ENCODE measurements around the gene LCN12.
A peak's percentile ranks its signal among the peaks of the same experiment; 100 is the strongest.

Gene LCN12

DNA sequence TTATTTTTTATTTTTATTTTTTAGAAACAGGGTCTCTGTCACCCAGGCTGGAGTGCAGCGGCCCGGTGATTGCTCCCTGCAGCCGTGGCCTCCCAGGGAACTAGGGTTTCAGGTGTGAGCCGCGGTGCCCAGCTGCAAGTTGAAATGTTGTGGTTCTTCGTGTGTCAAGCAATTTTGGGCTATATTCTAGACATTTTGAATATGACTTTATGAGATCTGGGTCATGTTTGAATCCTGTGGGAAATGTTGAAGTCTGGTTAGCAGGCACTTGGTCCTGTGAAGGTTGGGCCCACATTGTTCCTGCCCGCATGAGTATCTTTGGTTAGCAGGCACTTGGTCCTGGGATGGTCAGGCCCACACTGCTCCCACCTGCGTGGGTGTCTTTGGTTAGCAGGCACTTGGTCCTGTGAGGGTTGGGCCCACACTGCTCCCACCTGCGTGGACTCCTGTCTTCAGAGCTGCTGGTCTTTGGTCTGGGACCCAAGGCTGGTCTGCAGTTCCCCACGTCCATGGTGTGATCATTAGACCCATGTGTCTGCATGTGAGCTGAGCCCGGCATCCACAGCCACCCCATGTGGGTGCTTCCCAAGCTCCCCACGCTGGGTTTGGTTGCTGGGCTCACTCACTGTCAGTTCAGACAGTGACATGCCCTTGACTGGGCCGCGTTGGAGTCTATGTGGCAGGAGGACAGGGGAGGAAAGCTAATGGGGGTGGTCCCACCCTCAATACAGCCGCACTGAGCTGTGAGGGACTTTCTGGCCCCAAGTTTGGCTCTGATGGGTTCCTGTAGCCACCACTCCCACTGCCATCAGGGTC lies 14.7 kb upstream of the LCN12 start:
- H3K36me3 Mint-ChIP-seq (ENCODE audit: low read depth): peaks cover 34% of the 10 kb centered on the region
- peaks cover 12% of the 10 kb centered on the region for H3K4me1 Mint-ChIP-seq (ENCODE audit: low read depth)
- H3K27ac Mint-ChIP-seq: no peak overlapping the region
- H3K27me3 Mint-ChIP-seq (ENCODE audit: low read depth): no peaks in the 10 kb centered on the region
- H3K9me3 Mint-ChIP-seq: no peaks in the 10 kb centered on the region
- no peak overlapping the region for H3K4me3 Mint-ChIP-seq

DNA sequence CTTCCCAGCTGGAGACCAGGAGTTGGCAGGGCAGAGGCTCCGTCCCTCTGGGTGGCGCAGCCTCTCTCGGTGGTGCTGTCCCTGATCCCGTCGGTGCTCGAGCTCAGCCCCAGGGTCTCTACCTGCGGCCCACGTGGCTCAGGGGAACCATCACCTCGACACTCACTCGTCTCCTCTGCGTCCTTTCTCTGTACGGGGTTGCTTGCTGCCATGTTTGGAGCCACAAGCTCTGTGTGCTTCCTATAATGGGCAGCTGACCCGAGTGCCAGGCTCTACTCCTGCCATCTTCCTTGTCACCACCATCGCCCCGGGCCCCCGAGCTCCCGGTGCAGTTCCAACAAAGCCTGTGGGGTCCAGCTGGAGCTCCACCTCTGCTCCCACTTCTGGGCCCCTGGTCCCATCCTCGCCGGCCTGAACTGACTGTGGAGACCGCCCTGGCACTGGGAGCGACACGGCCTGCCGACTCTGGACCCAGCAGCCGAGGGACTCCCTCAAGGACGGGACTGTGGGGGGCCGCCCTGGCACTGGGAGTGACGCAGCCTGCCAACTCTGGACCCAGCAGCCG lies 12.6 kb upstream of the LCN12 start:
- Mint-ChIP-seq H3K36me3 (ENCODE audit: low read depth) (peaks cover 21% of the 10 kb centered on the region), H3K27me3 (ENCODE audit: low read depth) (no peaks in the 10 kb centered on the region), H3K4me1 (ENCODE audit: low read depth) (peaks cover 1% of the 10 kb centered on the region), H3K4me3 (no peak overlapping the region), H3K27ac (no peak overlapping the region), H3K9me3 (no peaks in the 10 kb centered on the region)

DNA sequence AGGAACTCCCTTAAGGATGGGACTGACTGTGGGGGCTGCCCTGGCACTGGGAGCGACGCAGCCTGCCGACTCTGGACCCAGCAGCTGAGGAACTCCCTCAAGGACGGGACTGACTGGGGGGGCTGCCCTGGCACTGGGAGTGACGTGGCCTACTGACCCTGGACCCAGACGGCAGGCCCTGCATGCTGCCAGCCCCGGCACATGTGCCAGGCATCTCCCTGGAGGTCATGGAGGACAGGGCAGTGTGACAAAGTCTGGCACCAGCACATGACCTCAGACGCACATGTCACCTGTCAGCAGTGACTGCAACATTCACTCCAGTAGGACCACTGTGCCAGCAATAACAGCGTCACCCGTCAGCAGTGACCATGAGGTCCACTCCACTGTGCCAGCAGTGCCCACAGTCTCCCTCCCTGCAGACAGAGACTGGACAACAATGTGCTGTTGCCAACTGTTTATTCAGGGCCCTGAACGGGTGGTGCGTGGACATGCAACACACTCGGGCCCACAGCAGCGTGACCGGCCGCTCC lies 12.0 kb upstream of the LCN12 start:
- no peaks in the 10 kb centered on the region for H3K27me3 Mint-ChIP-seq (ENCODE audit: low read depth)
- no peaks in the 10 kb centered on the region for H3K9me3 Mint-ChIP-seq
- H3K27ac Mint-ChIP-seq: no peak overlapping the region
- peaks cover 3% of the 10 kb centered on the region for H3K4me1 Mint-ChIP-seq (ENCODE audit: low read depth)
- peaks cover 19% of the 10 kb centered on the region for H3K36me3 Mint-ChIP-seq (ENCODE audit: low read depth)
- H3K4me3 Mint-ChIP-seq: no peak overlapping the region

DNA sequence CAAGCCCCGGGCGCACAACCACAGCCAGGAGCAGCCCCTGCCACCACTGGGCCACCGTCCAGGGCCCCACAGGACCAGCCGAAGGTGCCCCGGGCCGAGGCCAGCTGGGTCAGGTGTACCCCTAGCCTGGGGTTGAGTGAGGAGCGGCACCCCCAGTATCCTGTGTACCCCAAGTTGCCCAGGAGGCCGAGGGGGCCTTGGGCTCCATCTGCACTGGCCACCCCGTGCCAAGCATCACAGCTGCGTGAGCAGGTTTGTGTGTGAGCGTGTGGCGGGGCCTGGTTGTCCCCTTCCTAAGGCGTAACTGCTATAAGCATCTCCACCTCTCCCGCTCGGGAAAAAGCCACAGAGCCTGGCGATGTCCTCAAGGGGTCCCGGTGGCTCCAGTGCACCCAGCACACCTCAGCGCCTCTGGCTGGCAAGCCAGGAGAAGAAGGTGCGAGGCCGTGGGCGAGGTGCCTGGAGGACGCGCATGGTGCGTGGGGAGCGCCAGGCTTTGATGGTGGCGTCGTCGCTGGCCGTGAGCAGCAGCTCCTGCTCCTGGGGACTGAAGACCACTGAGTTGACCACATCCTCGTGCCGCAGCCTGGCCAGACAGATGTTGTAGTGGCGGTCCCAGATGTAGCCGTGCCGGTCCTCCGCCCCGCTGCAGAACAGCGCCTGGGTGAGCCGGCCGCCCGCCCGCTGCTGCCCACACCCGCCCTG lies 11.4 kb upstream of the LCN12 start:
- peaks cover 3% of the 10 kb centered on the region for H3K4me1 Mint-ChIP-seq (ENCODE audit: low read depth)
- no peaks in the 10 kb centered on the region for H3K27me3 Mint-ChIP-seq (ENCODE audit: low read depth)
- no peak overlapping the region for H3K27ac Mint-ChIP-seq
- H3K4me3 Mint-ChIP-seq: no peak overlapping the region
- H3K36me3 Mint-ChIP-seq (ENCODE audit: low read depth): peaks cover 17% of the 10 kb centered on the region
- H3K9me3 Mint-ChIP-seq: no peaks in the 10 kb centered on the region

DNA sequence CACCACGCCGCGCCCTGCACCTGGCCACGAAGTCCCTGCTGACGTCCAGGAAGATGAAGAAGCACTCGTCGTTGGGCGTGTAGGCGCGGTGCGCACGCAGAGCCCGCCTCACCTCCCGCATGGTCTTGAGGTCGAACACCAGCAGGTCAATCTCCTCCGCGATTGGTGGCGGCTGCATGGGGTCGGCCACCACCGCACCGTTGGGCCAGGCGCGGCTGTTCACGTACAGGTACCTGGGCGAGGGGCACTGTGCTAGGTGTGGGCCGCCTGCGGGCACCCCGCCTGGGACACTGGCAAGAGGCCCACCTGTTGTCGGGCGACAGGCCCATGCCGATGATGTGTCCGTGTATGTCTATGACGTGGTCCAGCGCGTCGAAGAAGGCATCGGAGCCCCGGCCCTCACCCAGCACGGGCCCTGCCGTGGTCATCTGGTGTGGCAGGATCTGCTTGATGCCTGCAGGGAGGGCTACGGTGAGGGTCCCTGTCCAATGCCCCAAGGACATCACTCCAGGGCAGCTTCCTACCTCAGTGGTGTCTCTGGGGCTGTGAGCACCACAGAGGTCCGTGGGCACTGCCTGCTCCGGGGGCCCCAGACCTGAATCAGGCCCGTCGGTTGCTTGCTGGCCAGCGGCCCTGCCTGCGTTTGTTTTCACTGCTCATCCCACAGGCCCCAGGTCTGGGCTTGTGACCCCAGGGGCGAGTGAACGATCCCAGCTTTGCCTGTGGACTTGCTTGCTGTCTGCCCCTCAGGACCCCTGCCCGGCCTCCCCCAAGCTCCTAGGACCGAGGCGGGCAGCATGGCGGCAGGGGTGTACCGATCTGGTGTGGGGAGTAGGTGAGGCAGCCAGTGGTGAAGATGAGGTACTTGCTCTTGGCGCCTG lies 10.6 kb upstream of the LCN12 start:
- no peak overlapping the region for H3K4me3 Mint-ChIP-seq

DNA sequence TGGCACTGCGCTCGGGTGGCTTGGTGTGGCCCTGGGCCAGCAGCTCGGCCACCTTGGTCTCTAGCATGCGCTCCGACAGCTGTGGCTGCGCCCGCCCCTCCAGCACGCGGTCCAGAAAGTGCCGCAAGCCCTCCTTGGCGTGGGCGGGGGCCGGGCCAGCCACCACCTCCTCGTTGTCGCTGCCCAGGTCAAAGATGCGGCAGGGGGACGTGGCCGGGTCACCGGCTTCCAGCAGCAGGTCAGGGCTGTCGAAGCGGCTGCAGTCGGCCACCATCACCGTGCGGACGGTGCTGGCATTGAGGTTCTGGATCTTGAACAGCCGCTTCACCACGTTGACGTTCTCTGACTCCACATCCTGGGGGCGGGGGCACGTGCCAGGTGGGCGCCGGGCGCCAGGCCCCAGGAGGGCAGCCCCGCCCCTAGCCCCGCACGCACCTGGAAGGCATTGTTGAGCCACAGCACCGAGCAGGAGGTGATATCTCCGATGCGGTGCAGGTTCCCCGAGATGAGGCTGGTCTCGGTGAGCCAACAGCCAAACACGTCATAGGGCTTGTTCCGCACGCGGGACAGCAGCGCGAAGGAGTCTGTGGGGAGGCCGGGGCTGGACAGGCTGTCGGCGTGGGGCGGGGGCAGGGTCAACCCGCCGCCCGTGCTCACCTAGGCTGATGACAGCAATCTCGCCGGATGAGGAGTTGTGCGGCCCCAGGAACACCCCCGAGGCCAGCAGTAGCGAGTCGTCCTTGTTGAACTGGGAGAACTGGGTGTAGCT lies 9.8 kb upstream of the LCN12 start:
- Mint-ChIP-seq H3K9me3 (no peaks in the 10 kb centered on the region), H3K4me3 (peak overlapping the region; percentile 61), H3K36me3 (ENCODE audit: low read depth) (peaks cover 15% of the 10 kb centered on the region), H3K27me3 (ENCODE audit: low read depth) (no peaks in the 10 kb centered on the region), H3K27ac (peak overlapping the region; percentile 20), H3K4me1 (ENCODE audit: low read depth) (peaks cover 3% of the 10 kb centered on the region)

More for the DNA sequence above, 10.6 kb upstream of the LCN12 start:
- H3K4me1 Mint-ChIP-seq (ENCODE audit: low read depth): peaks cover 3% of the 10 kb centered on the region
- H3K9me3 Mint-ChIP-seq: no peaks in the 10 kb centered on the region
- H3K27ac Mint-ChIP-seq: peak overlapping the region; percentile 20
- H3K27me3 Mint-ChIP-seq (ENCODE audit: low read depth): no peaks in the 10 kb centered on the region
- H3K36me3 Mint-ChIP-seq (ENCODE audit: low read depth): peaks cover 16% of the 10 kb centered on the region

DNA sequence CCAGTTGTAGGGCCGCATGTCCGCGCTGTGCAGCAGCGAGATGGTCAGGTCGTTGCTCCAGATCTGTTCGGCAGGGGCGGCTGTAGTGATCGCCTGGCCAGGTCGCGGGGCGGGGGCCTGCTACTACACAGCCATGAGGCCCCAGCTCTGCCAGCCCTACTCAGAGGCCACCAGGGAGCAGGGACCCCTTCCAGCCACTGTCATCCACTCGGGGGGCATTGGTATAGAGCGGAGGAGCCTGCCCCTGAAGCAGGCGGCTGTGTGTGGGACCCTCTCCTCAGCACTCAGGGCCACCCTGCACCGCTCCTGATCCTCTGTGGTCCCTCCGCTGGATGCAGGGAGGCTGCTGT lies 9.2 kb upstream of the LCN12 start:
- peaks cover 13% of the 10 kb centered on the region for H3K36me3 Mint-ChIP-seq (ENCODE audit: low read depth)
- no peaks in the 10 kb centered on the region for H3K27me3 Mint-ChIP-seq (ENCODE audit: low read depth)
- H3K27ac Mint-ChIP-seq: no peak overlapping the region
- H3K4me3 Mint-ChIP-seq: peak overlapping the region; percentile 61
- H3K9me3 Mint-ChIP-seq: no peaks in the 10 kb centered on the region
- peaks cover 3% of the 10 kb centered on the region for H3K4me1 Mint-ChIP-seq (ENCODE audit: low read depth)

DNA sequence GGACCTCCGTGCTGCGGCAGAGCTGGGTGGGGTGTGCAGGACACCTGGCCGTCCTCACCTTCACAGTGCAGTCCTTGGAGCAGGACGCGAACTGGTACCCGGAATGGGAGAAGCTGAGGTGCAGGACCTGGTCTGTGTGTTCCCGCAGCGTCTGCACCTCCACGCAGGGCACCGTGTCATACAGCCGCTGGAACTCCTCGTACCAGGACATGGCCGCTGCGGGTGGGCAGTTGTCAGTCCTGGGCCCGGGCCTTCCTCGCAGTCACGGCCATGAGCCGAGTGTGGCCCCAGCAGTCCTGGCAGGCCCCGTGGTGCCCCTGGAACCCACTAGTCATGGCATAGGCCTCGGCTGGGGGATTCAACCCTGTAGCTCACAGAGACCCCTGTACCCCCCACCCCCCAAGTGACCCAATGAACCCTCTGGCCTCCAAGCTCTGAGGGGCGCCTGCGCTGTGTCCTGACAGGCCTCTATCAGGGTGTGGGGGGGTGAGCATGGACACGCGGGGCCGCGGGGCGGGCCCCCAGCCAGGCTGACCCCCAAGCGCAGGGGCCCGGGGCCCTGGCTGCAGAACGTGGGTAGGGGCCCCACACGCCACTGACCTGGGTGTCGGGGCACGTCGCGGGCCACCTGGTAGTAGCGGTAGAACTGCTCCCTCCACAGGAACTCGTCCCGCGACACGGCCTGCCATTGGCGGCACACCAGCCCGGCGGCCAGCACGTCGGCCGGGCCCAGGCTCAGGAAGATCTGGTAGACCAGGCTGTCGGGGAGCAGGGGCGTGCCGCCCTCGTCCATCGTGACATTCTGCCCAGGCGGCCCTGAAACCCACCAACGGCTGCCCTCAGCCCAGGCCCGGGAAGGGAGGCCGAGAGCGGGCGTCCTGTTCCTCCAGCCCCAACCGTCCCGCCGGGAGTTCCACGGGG lies 8.5 kb upstream of the LCN12 start:
- H3K27me3 Mint-ChIP-seq (ENCODE audit: low read depth): no peaks in the 10 kb centered on the region
- H3K4me1 Mint-ChIP-seq (ENCODE audit: low read depth): peaks cover 3% of the 10 kb centered on the region
- H3K36me3 Mint-ChIP-seq (ENCODE audit: low read depth): peaks cover 11% of the 10 kb centered on the region
- peak overlapping the region; percentile 82 for H3K4me3 Mint-ChIP-seq
- H3K27ac Mint-ChIP-seq: peak overlapping the region; percentile 79
- no peaks in the 10 kb centered on the region for H3K9me3 Mint-ChIP-seq

DNA sequence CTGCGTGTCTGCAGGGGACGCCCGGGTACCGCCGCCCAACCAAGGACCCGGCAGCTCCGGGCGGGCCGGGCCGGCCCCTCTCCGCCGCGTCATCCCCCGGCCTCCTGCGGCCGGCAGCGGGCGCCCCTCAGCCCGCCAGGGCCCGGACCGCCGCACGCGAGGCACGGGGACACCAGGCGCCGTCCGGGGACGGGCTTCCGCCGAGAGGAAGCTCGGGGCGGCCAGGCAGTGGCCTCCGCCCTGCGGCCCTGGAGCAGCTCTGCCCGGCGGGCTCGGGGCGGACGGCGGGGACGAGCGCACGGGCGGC lies 7.9 kb upstream of the LCN12 start:
- Mint-ChIP-seq H3K4me1 (ENCODE audit: low read depth) (peaks cover 3% of the 10 kb centered on the region), H3K4me3 (peak overlapping the region; percentile 82), H3K27me3 (ENCODE audit: low read depth) (no peaks in the 10 kb centered on the region), H3K36me3 (ENCODE audit: low read depth) (peaks cover 9% of the 10 kb centered on the region), H3K9me3 (no peaks in the 10 kb centered on the region), H3K27ac (no peak overlapping the region)

DNA sequence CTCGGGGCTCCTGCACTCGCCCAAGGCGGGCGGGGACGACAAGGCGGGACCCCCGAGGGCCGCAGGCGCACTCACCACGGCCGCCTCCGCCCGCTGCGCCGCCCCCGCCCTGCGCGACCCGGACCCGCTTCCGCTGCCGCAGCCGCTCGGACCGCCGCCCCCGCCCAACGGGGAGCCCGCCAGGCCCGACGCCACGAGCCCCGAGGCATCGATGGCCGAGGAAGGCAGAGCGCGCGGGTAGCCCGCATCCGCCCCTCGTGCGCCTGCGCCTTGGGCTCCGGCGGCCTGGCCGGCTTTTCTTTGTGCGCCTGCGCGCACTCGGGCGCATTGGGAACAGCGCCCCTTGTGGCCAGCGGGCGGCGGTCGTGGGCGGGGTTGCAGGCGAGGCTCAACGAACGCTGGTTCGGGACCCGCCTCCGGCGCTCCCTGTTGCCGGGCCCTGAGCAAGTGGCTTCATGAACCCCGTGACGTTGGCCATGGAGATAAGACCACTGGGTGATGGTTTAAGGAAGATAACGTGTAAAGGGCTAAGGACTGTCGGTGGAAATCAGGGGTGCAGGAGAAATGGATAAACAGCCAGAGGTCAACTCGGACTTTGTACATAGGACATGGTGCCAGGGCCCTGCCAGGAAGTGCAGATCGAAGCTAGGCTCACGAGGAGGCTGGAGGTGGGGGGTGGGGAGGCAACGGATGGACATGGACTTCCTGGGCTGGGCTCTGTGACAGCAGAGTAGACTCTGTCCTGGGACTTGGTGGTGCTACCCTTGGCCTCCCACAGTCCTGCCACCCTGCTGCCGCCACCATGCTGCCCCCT lies 7.3 kb upstream of the LCN12 start, which contains the start of the genes C8G and FBXW5:
Gene C8G, plus strand, starts transcription at position 725 of the 814 bp plus-strand sequence. Its CDS starts 78 bp downstream, at position 803.
Gene FBXW5, minus strand, starts transcription at position 220 of the 814 bp plus-strand sequence. CDS start 655 bp downstream, outside the sequence.
- Mint-ChIP-seq H3K4me1 (ENCODE audit: low read depth) (peaks cover 3% of the 10 kb centered on the region), H3K27me3 (ENCODE audit: low read depth) (no peaks in the 10 kb centered on the region), H3K4me3 (peak within 1 kb of the TSS; percentile 82), H3K9me3 (no peaks in the 10 kb centered on the region), H3K36me3 (ENCODE audit: low read depth) (peaks cover 6% of the 10 kb centered on the region), H3K27ac (peak within 1 kb of the TSS; percentile 90)

DNA sequence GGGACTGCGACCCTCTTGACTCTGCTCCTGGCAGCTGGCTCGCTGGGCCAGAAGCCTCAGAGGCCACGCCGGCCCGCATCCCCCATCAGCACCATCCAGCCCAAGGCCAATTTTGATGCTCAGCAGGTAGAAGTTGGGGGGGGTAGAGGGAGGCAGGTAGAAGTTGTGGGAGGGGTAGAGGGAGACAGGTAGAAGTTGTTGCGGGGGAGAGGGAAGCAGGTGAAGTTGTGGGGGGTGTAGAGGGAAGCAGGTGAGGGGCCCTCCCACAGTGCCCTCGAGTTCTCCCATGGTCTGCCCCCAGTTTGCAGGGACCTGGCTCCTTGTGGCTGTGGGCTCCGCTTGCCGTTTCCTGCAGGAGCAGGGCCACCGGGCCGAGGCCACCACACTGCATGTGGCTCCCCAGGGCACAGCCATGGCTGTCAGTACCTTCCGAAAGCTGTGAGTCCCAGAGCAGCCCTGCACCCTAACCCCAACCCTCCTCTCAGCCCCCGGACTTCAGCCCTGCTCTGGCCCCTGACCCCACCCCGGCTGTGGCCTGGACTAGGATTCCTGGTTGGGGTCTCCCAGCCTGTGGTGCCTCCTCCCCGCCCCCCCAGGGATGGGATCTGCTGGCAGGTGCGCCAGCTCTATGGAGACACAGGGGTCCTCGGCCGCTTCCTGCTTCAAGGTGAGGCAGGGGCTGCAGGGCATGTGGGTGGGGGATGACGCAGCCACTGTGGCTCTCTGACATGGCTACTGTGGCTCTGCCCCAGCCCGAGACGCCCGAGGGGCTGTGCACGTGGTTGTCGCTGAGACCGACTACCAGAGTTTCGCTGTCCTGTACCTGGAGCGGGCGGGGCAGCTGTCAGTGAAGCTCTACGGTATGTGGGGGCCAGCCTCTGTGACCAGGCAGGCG lies 6.5 kb upstream of the LCN12 start:
- Mint-ChIP-seq H3K27ac (no peak overlapping the region), H3K4me1 (ENCODE audit: low read depth) (peaks cover 3% of the 10 kb centered on the region), H3K9me3 (no peaks in the 10 kb centered on the region), H3K36me3 (ENCODE audit: low read depth) (peaks cover 6% of the 10 kb centered on the region), H3K27me3 (ENCODE audit: low read depth) (no peaks in the 10 kb centered on the region), H3K4me3 (peak overlapping the region; percentile 66)

Data from T-helper 1 cell treated with Interleukin-12 subunit alpha and Interleukin-12 subunit beta and Interleukin-4 antibody, amounts not matched to agents 30 μg/mL and 1 μg/mL, for 36 hours (primary cell).